IMR-90 (cell line): ENCODE results near the gene SYNPO2. TPM values are rescaled to one million over a fixed set of nuclear protein-coding genes. Genes with fewer than 3 reads are reported as not detected.

ENCODE experiments used
- ATAC-seq: fragments of 200-7000 bp; cut with Tn5 transposase; 2 replicates; pipeline ENCODE4 v1.9.1; 2020; ENCODE audit warnings: low read depth, mild to moderate bottlenecking, moderate library complexity
- BruUV-seq: library from RNA; stranded (reverse); fragments of 400-500 nt; replicated peaks from 2 replicates; lab custom pipeline; 2021; lab: Mats Ljungman, UMichigan
- CTCF ChIA-PET: fragments of 300-600 bp; formaldehyde crosslinking; extraction: SDS; loops from one replicate; lab custom pipeline; 2021; ENCODE audit warnings: antibody characterized with exemption; lab: Yijun Ruan, JAX
- POLR2A ChIA-PET: fragments of 300-600 bp; sonication (Branson Sonifier 250); formaldehyde crosslinking; loops from one replicate; lab custom pipeline; 2022; ENCODE audit warnings: antibody characterized with exemption; ENCODE audit not compliant: unreplicated experiment; lab: Charles Lee
- DNase-seq: peaks from one replicate; pipeline ENCODE4 v3.0.0; 2013
- H2AFZ ChIP-seq: replicated peaks from 2 replicates; pipeline ENCODE3; 2013; ENCODE audit warnings: low read length, mild to moderate bottlenecking; ENCODE audit not compliant: poor library complexity
- H2AK5ac ChIP-seq: 2 replicates; pipeline ENCODE4 v1.6.1; 2013; ENCODE audit warnings: low read depth, low read length, inconsistent platforms
- H2AK9ac ChIP-seq: replicated peaks from 2 replicates; pipeline ENCODE3; 2013; ENCODE audit warnings: mild to moderate bottlenecking, low read depth, low read length, moderate library complexity; ENCODE audit not compliant: poor library complexity
- H2BK120ac ChIP-seq: 2 replicates; pipeline ENCODE4 v1.6.1; 2013; ENCODE audit warnings: low read depth, low read length, inconsistent platforms
- H2BK15ac ChIP-seq: 3 replicates; pipeline ENCODE4 v1.6.1; 2013; ENCODE audit warnings: low read depth, low read length, inconsistent platforms
- H2BK20ac ChIP-seq: 2 replicates; pipeline ENCODE4 v1.6.1; 2013; ENCODE audit warnings: low read depth, mild to moderate bottlenecking, inconsistent platforms, low read length, moderate library complexity
- H2BK5ac ChIP-seq: 2 replicates; pipeline ENCODE4 v1.6.1; 2013; ENCODE audit warnings: mild to moderate bottlenecking, low read depth, low read length, inconsistent platforms; ENCODE audit not compliant: poor library complexity, severe bottlenecking
- H3K14ac ChIP-seq: replicated peaks from 2 replicates; pipeline ENCODE4 v1.6.1; 2013; ENCODE audit warnings: low read depth, low read length, inconsistent platforms
- H3K18ac ChIP-seq: 2 replicates; pipeline ENCODE4 v1.6.1; 2013; ENCODE audit warnings: low read depth, low read length, control low read depth
- H3K23ac ChIP-seq: 2 replicates; pipeline ENCODE4 v1.6.1; 2013; ENCODE audit warnings: low read depth, low read length, inconsistent platforms
- H3K27ac ChIP-seq: 2 replicates; pipeline ENCODE4 v1.5.1; 2013; ENCODE audit warnings: mild to moderate bottlenecking, control low read depth, low read length; ENCODE audit not compliant: insufficient read depth
- H3K27me3 ChIP-seq: 2 replicates; pipeline ENCODE4 v1.6.1; 2013; ENCODE audit warnings: low read length; ENCODE audit not compliant: control insufficient read depth, insufficient read depth
- H3K36me3 ChIP-seq: 2 replicates; pipeline ENCODE4 v1.6.1; 2013; ENCODE audit warnings: low read length, mixed read lengths; ENCODE audit not compliant: control insufficient read depth, insufficient read depth
- H3K4ac ChIP-seq: 2 replicates; pipeline ENCODE4 v1.6.1; 2013; ENCODE audit warnings: low read depth, low read length, inconsistent platforms
- H3K4me1 ChIP-seq: 2 replicates; pipeline ENCODE4 v1.6.1; 2013; ENCODE audit warnings: low read length, mixed read lengths; ENCODE audit not compliant: control insufficient read depth, insufficient read depth
- H3K4me2 ChIP-seq: 2 replicates; pipeline ENCODE4 v1.6.1; 2013; ENCODE audit warnings: low read depth, mild to moderate bottlenecking, control low read depth, low read length, moderate library complexity
- H3K4me3 ChIP-seq: 2 replicates; pipeline ENCODE4 v1.5.1; 2013; ENCODE audit warnings: low read depth, mild to moderate bottlenecking, control low read depth, low read length, moderate library complexity; ENCODE audit not compliant: insufficient read depth
- H3K56ac ChIP-seq: 2 replicates; pipeline ENCODE4 v1.6.1; 2013; ENCODE audit warnings: low read length, inconsistent platforms; ENCODE audit not compliant: insufficient read depth; ENCODE audit errors: extremely low read depth
- H3K79me1 ChIP-seq, 2 experiments: 2 replicates each; pipeline ENCODE4 v1.6.1; 2013; ENCODE audit warnings: low read length in 2 of 2, inconsistent platforms in 1 of 2, low read depth in 1 of 2
- H3K9ac ChIP-seq: 2 replicates; pipeline ENCODE4 v1.6.1; 2013; ENCODE audit warnings: low read depth, low read length, control low read depth
- H3K9me1 ChIP-seq: 2 replicates; pipeline ENCODE4 v1.6.1; 2013; ENCODE audit warnings: low read length, inconsistent platforms; ENCODE audit not compliant: insufficient read depth
- H3K9me3 ChIP-seq: 2 replicates; pipeline ENCODE4 v1.6.1; 2013; ENCODE audit warnings: low read length; ENCODE audit not compliant: control insufficient read depth, insufficient read depth
- H4K20me1 ChIP-seq: 2 replicates; pipeline ENCODE4 v1.6.1; 2013; ENCODE audit warnings: low read length, inconsistent platforms; ENCODE audit not compliant: insufficient read depth
- H4K5ac ChIP-seq: 2 replicates; pipeline ENCODE4 v1.6.1; 2013; ENCODE audit warnings: mild to moderate bottlenecking, low read depth, low read length, control low read depth
- H4K8ac ChIP-seq, 2 experiments: 2 replicates each; pipeline ENCODE4 v1.6.1; 2013; ENCODE audit warnings: low read depth in 2 of 2, low read length in 2 of 2, control low read depth in 1 of 2, inconsistent platforms in 1 of 2
- H4K91ac ChIP-seq: 2 replicates; pipeline ENCODE4 v1.6.1; 2013; ENCODE audit warnings: low read depth, low read length, inconsistent platforms; ENCODE audit not compliant: insufficient read depth
- BHLHE40 ChIP-seq: fragments of 150-350 bp; IDR thresholded peaks from 2 replicates; pipeline ENCODE4 v1.6.1; 2016; ENCODE audit warnings: mild to moderate bottlenecking, low read depth, low read length
- CEBPB ChIP-seq: IDR thresholded peaks from 2 replicates; pipeline ENCODE4 v1.6.1; 2012; ENCODE audit warnings: low read depth, low read length, improper control_type of control experiment
- ELK1 ChIP-seq: fragments of 150-350 bp; IDR thresholded peaks from 2 replicates; pipeline ENCODE4 v1.6.1; 2016; ENCODE audit warnings: low read depth, mild to moderate bottlenecking, low read length, moderate library complexity, borderline replicate concordance
- FOS ChIP-seq: fragments of 150-350 bp; IDR thresholded peaks from 2 replicates; pipeline ENCODE4 v1.6.1; 2016; ENCODE audit warnings: low read depth, low read length
- MAFK ChIP-seq: IDR thresholded peaks from 2 replicates; pipeline ENCODE4 v1.6.1; 2012; ENCODE audit warnings: low read depth, low read length, improper control_type of control experiment
- NFE2L2 ChIP-seq: fragments of 150-350 bp; IDR thresholded peaks from 2 replicates; pipeline ENCODE4 v1.6.1; 2016; ENCODE audit warnings: low read depth, mild to moderate bottlenecking, low read length
- POLR2A ChIP-seq: IDR thresholded peaks from 2 replicates; pipeline ENCODE4 v1.6.1; 2012; ENCODE audit warnings: mild to moderate bottlenecking, low read depth, low read length
- RAD21 ChIP-seq: IDR thresholded peaks from 2 replicates; pipeline ENCODE4 v1.6.1; 2012; ENCODE audit warnings: low read length, improper control_type of control experiment
- WGBS, 2 experiments: methylation state at CpG; one replicate each; pipeline versions ENCODE4 v1.1.5 to v1.1.7; 2013; ENCODE audit warnings: missing lambda C conversion rate in 2 of 2; ENCODE audit not compliant: insufficient read length in 1 of 2; ENCODE audit errors: extremely low coverage in 2 of 2; 5-methylcytosine and 5-hydroxymethylcytosine counted together
- dilution Hi-C: fragments of 300-500 bp; cut with HindIII; formaldehyde crosslinking; loops from one replicate; pipeline ENCODE4 v1.14.3; 2018; ENCODE audit warnings: low sequenced_read_pairs; ENCODE audit not compliant: unreplicated experiment
- in situ Hi-C: fragments of 300-500 bp; cut with MboI; formaldehyde crosslinking; loops from 3 replicates; pipeline ENCODE4 v1.14.3; 2019; ENCODE audit warnings: low sequenced_read_pairs, inconsistent platforms, mixed read lengths
- intact Hi-C: fragments of 100-400 bp; cut with micrococcal nuclease; formaldehyde crosslinking; loops from 2 replicates; pipeline ENCODE4 v1.10.0; 2022
- polyA plus RNA-seq, 3 experiments: library from polyadenylated mRNA; depleted of rRNA; stranded (reverse); fragments of >200 nt; gene quantifications; 2 replicates each; pipeline ENCODE4 v1.2.3, GENCODE V29; 2012; ENCODE audit warnings: low replicate concordance in 1 of 3
- total RNA-seq: library from RNA; depleted of rRNA; stranded (reverse); fragments of >200 nt; gene quantifications from 2 replicates; pipeline ENCODE4 v1.2.3, GENCODE V29; 2012

The SYNPO2 gene
- total and polyA plus RNA-seq, 2 of the 4 experiments (the other 2 are of a cell fraction): 0.99 to 1.8 TPM

GRCh38 chr4:119100655-119101054, 212.0 kb downstream of the SYNPO2 start:
- no peak for ATAC-seq
- H3K79me1 ChIP-seq: no peaks in the 10 kb centered on the region
- H3K18ac ChIP-seq: peak overlapping the region; percentile 92; the same call in 1 of the 2 replicates
- H3K4me1 ChIP-seq: peaks cover 6% of the 10 kb centered on the region; the same call in 1 of the 2 replicates
- POLR2A ChIA-PET: no interaction called here
- H3K9me1 ChIP-seq: peaks cover 2% of the 10 kb centered on the region; the same call in 1 of the 2 replicates
- CTCF ChIA-PET: no interaction called here
- no peak overlapping the region; the same call in 1 of the 2 replicates for H3K23ac ChIP-seq
- H3K27me3 ChIP-seq: no peaks in the 10 kb centered on the region
- intact Hi-C loops (loop anchor here (5.0 kb wide), 2 partner anchors 58 to 118 kb away; no protein-coding TSS in a partner anchor), in situ Hi-C loops (loop anchor here (10.0 kb wide), 1 partner anchor 114 kb away; the partner anchor contains the start of gene USP53), dilution Hi-C loops (no loop called here)
- H3K36me3 ChIP-seq: no peaks in the 10 kb centered on the region
- peak overlapping the region; percentile 49; the same call in 1 of the 2 replicates for H3K4ac ChIP-seq
- no peak overlapping the region for H2AK9ac ChIP-seq
- no peak overlapping the region for H3K4me3 ChIP-seq
- H2BK20ac ChIP-seq: peak overlapping the region; percentile 72; the same call in 1 of the 2 replicates
- no peak overlapping the region for H3K27ac ChIP-seq
- H3K4me2 ChIP-seq: no peak overlapping the region
- H4K8ac ChIP-seq: peak overlapping the region; percentile 56 to 58; a peak in 3 of 4 replicates
- H2AFZ ChIP-seq: no peak overlapping the region
- H3K9ac ChIP-seq: no peak overlapping the region
- no peak overlapping the region for H4K91ac ChIP-seq
- H2BK15ac ChIP-seq: peak overlapping the region; percentile 84
- peak overlapping the region; percentile 53; the same call in 1 of the 2 replicates for H4K5ac ChIP-seq
- no peaks in the 10 kb centered on the region for H4K20me1 ChIP-seq
- peak overlapping the region; percentile 38; the same call in 1 of the 2 replicates for H3K14ac ChIP-seq
- DNase-seq: no peak
- BruUV-seq: no TSS peak
- H2BK120ac ChIP-seq: peak overlapping the region; percentile 58
- peak overlapping the region; percentile 81 for H2AK5ac ChIP-seq
- no CpG with 5 or more reads among the region's 1 CpG for WGBS, 2 experiments
- no peak overlapping the region for H3K56ac ChIP-seq
- TF ChIP-seq FOS (no peak), RAD21 (no peak), MAFK (no peak), ELK1 (no peak), POLR2A (no peak), BHLHE40 (no peak), CEBPB (no peak), NFE2L2 (no peak)
- H3K9me3 ChIP-seq: no peaks in the 10 kb centered on the region
- peak overlapping the region; percentile 38 for H2BK5ac ChIP-seq
